ENCODE data around the gene PUSL1. TPM values are rescaled to one million over a fixed set of nuclear protein-coding genes. Genes with fewer than 3 reads are reported as not detected.

Gene PUSL1
- total and polyA plus RNA-seq, 8 donors, result 5.9 to 64.9 (median 25.5) TPM; not detected in 1

- intact Hi-C loops (cut with DNase I; ENCODE audit: low total_unique reads), result loop anchor here (10.0 kb wide), 1 partner anchor 170 kb away; no protein-coding TSS in a partner anchor
- no peaks in the 10 kb centered on the region for H3K27me3 ChIP-seq
These were observed 14.0 kb upstream of the PUSL1 start for GRCh38 chr1:1294250-1294890.

GRCh38 chr1:1295154-1295923 is 13.1 kb upstream of the PUSL1 start:
- Histone ChIP-seq H3K4me3 (no peak overlapping the region), H3K4me1 (peaks cover 12 to 20% (median 17%) of the 10 kb centered on the region in 4 donors), H3K9me3 (no peaks in the 10 kb centered on the region), H3K36me3 (peaks cover 12 to 73% (median 59%) of the 10 kb centered on the region in 4 donors), H3K27ac (no peak overlapping the region), H3K27me3 (no peaks in the 10 kb centered on the region)
- 92 to 96% (median 95%) methylated on average over 18 to 35 of the region's 35 CpGs for WGBS, 5 donors
- intact Hi-C loops (cut with DNase I; ENCODE audit: low total_unique reads), result loop anchor here (10.0 kb wide), 1 partner anchor 171 kb away; no protein-coding TSS in a partner anchor
- TF ChIP-seq CTCF (IDR thresholded peaks at IDR 0.05) (no peak), POLR2A (IDR thresholded peaks at IDR 0.05) (no peak), POLR2AphosphoS5 (IDR thresholded peaks at IDR 0.05) (no peak), EP300 (IDR thresholded peaks at IDR 0.05) (no peak)
- no peak for DNase-seq

More at GRCh38 chr1:1294250-1294890, 14.0 kb upstream of the PUSL1 start:
- peaks cover 12 to 63% (median 52%) of the 10 kb centered on the region in 4 donors for H3K36me3 ChIP-seq
- no peaks in the 10 kb centered on the region for H3K9me3 ChIP-seq
- 87 to 90% (median 90%) methylated on average over 38 to 58 of the region's 58 CpGs for WGBS, 5 donors
- TF ChIP-seq EP300 (IDR thresholded peaks at IDR 0.05) (no peak), CTCF (IDR thresholded peaks at IDR 0.05) (no peak), POLR2A (IDR thresholded peaks at IDR 0.05) (no peak), POLR2AphosphoS5 (IDR thresholded peaks at IDR 0.05) (no peak)
- peaks cover 12 to 23% (median 19%) of the 10 kb centered on the region in 4 donors for H3K4me1 ChIP-seq
- no peak overlapping the region for H3K4me3 ChIP-seq
- no peak for DNase-seq
- no peak overlapping the region for H3K27ac ChIP-seq

- Histone ChIP-seq H3K27ac (no peak overlapping the region), H3K27me3 (no peaks in the 10 kb centered on the region), H3K36me3 (peaks cover 12 to 78% (median 61%) of the 10 kb centered on the region in 4 donors), H3K4me1 (peaks cover 2 to 9% (median 6%) of the 10 kb centered on the region in 4 donors), H3K9me3 (no peaks in the 10 kb centered on the region), H3K4me3 (no peak overlapping the region)
- WGBS, 5 donors, result 94 to 96% (median 95%) methylated on average over 39 to 62 of the region's 62 CpGs
- DNase-seq, result no peak
- TF ChIP-seq POLR2A (IDR thresholded peaks at IDR 0.05) (no peak), CTCF (IDR thresholded peaks at IDR 0.05) (no peak), EP300 (IDR thresholded peaks at IDR 0.05) (no peak), POLR2AphosphoS5 (IDR thresholded peaks at IDR 0.05) (no peak)
- intact Hi-C loops (cut with DNase I; ENCODE audit: low total_unique reads), result loop anchor here (10.0 kb wide), 1 partner anchor 172 kb away; no protein-coding TSS in a partner anchor
These were observed 12.0 kb upstream of the PUSL1 start for GRCh38 chr1:1296070-1297061.

Measured in stomach (tissue), 9 donors.